HUES64 (cell line): ENCODE measurements around the gene CCDC85C.

Source experiments
- H3K27ac ChIP-seq: 2 replicates; pipeline ENCODE4 v1.7.0; 2013; ENCODE audit warnings: low read depth, low read length, inconsistent platforms
- H3K27me3 ChIP-seq: 2 replicates; pipeline ENCODE4 v1.6.1; 2013; ENCODE audit warnings: mild to moderate bottlenecking, low read length; ENCODE audit not compliant: insufficient read depth
- H3K36me3 ChIP-seq: 2 replicates; pipeline ENCODE4 v1.6.1; 2013; ENCODE audit warnings: mild to moderate bottlenecking, low read length; ENCODE audit not compliant: insufficient read depth
- H3K4me1 ChIP-seq: 2 replicates; pipeline ENCODE4 v1.6.1; 2013; ENCODE audit warnings: mild to moderate bottlenecking, low read length, moderate library complexity; ENCODE audit not compliant: insufficient read depth
- H3K4me3 ChIP-seq: 2 replicates; pipeline ENCODE4 v1.5.1; 2013; ENCODE audit warnings: mild to moderate bottlenecking, low read length, moderate library complexity
- H3K9ac ChIP-seq: 2 replicates; pipeline ENCODE4 v1.6.1; 2013; ENCODE audit warnings: mild to moderate bottlenecking, low read depth, low read length
- H3K9me3 ChIP-seq: 2 replicates; pipeline ENCODE4 v1.6.1; 2013; ENCODE audit warnings: low read depth, low read length; ENCODE audit not compliant: insufficient read depth
- WGBS: fragments of 150-250, 120-280 bp; methylation state at CpG from one replicate; pipeline ENCODE4 v1.1.7; 2013; ENCODE audit warnings: missing lambda C conversion rate; 5-methylcytosine and 5-hydroxymethylcytosine counted together

Gene CCDC85C

GRCh38 chr14:99511421-99512109 lies 92.4 kb downstream of the CCDC85C start:
- WGBS, result 94% methylated on average over 12 of the region's 12 CpGs
- Histone ChIP-seq H3K36me3 (peaks cover 48% of the 10 kb centered on the region), H3K27me3 (no peaks in the 10 kb centered on the region), H3K27ac (no peak overlapping the region; the same call in 1 of the 2 replicates), H3K4me3 (no peak overlapping the region), H3K4me1 (0 out of 2 replicates have a peak, but pooled peaks cover 3% of the 10 kb centered on the region), H3K9me3 (no peaks in the 10 kb centered on the region), H3K9ac (no peak overlapping the region)

- Histone ChIP-seq H3K4me1 (0 out of 2 replicates have a peak, but pooled peaks cover 3% of the 10 kb centered on the region), H3K36me3 (peaks cover 57% of the 10 kb centered on the region), H3K9me3 (no peaks in the 10 kb centered on the region), H3K4me3 (no peak overlapping the region), H3K27me3 (no peaks in the 10 kb centered on the region), H3K27ac (no peak overlapping the region), H3K9ac (no peak overlapping the region)
- WGBS, result 67% methylated on average over 12 of the region's 15 CpGs
Measured at GRCh38 chr14:99510556-99511139, 93.4 kb downstream of the CCDC85C start.

GRCh38 chr14:99509871-99510555 lies 94.0 kb downstream of the CCDC85C start:
- no peaks in the 10 kb centered on the region for H3K9me3 ChIP-seq
- H3K4me1 ChIP-seq, result 0 out of 2 replicates have a peak, but pooled peaks cover 3% of the 10 kb centered on the region
- no peak overlapping the region for H3K4me3 ChIP-seq
- no peak overlapping the region for H3K9ac ChIP-seq
- H3K27ac ChIP-seq, result peak overlapping the region; percentile 13; the same call in 1 of the 2 replicates
- H3K36me3 ChIP-seq, result peaks cover 64% of the 10 kb centered on the region
- WGBS, result 91% methylated on average over 23 of the region's 27 CpGs
- H3K27me3 ChIP-seq, result no peaks in the 10 kb centered on the region

GRCh38 chr14:99508896-99509629 lies 94.9 kb downstream of the CCDC85C start:
- H3K27me3 ChIP-seq, result no peaks in the 10 kb centered on the region
- no peak overlapping the region for H3K9ac ChIP-seq
- no peaks in the 10 kb centered on the region for H3K9me3 ChIP-seq
- no peak overlapping the region for H3K4me3 ChIP-seq
- WGBS, result 91% methylated on average over 23 of the region's 23 CpGs
- H3K27ac ChIP-seq, result no peak overlapping the region
- 0 out of 2 replicates have a peak, but pooled peaks cover 3% of the 10 kb centered on the region for H3K4me1 ChIP-seq
- H3K36me3 ChIP-seq, result peaks cover 72% of the 10 kb centered on the region

- peaks cover 7% of the 10 kb centered on the region; the same call in 1 of the 2 replicates for H3K4me1 ChIP-seq
- no peak overlapping the region for H3K4me3 ChIP-seq
- 93% methylated on average over 13 of the region's 13 CpGs for WGBS
- peaks cover 82% of the 10 kb centered on the region for H3K36me3 ChIP-seq
- H3K27ac ChIP-seq, result no peak overlapping the region
- H3K9ac ChIP-seq, result no peak overlapping the region
- no peaks in the 10 kb centered on the region for H3K27me3 ChIP-seq
- no peaks in the 10 kb centered on the region for H3K9me3 ChIP-seq
Measured at GRCh38 chr14:99507860-99508640, 96.0 kb downstream of the CCDC85C start.

- H3K9ac ChIP-seq, result no peak overlapping the region
- H3K4me1 ChIP-seq, result peaks cover 11% of the 10 kb centered on the region
- no peaks in the 10 kb centered on the region for H3K27me3 ChIP-seq
- H3K4me3 ChIP-seq, result no peak overlapping the region
- 96% methylated on average over 6 of the region's 6 CpGs for WGBS
- no peaks in the 10 kb centered on the region for H3K9me3 ChIP-seq
- H3K27ac ChIP-seq, result no peak overlapping the region
- peaks cover 92% of the 10 kb centered on the region for H3K36me3 ChIP-seq
Measured at GRCh38 chr14:99506276-99506675, 97.7 kb downstream of the CCDC85C start.

GRCh38 chr14:99505089-99505488 lies 98.9 kb downstream of the CCDC85C start:
- H3K27ac ChIP-seq, result no peak overlapping the region
- 96% methylated on average over 5 of the region's 5 CpGs for WGBS
- H3K36me3 ChIP-seq, result peaks cover 97% of the 10 kb centered on the region
- no peaks in the 10 kb centered on the region for H3K9me3 ChIP-seq
- H3K9ac ChIP-seq, result no peak overlapping the region
- H3K27me3 ChIP-seq, result no peaks in the 10 kb centered on the region
- no peak overlapping the region for H3K4me3 ChIP-seq
- peaks cover 11% of the 10 kb centered on the region for H3K4me1 ChIP-seq

GRCh38 chr14:99503848-99504453 lies 100.1 kb downstream of the CCDC85C start:
- Histone ChIP-seq H3K27ac (no peak overlapping the region), H3K27me3 (no peaks in the 10 kb centered on the region), H3K4me1 (peaks cover 8% of the 10 kb centered on the region), H3K9ac (no peak overlapping the region), H3K36me3 (peaks cover 95% of the 10 kb centered on the region), H3K4me3 (no peak overlapping the region), H3K9me3 (no peaks in the 10 kb centered on the region)
- WGBS, result 95% methylated on average over 4 of the region's 4 CpGs

- Histone ChIP-seq H3K36me3 (peaks cover 93% of the 10 kb centered on the region), H3K27ac (peak overlapping the region; percentile 57; the same call in 1 of the 2 replicates), H3K9me3 (no peaks in the 10 kb centered on the region), H3K9ac (no peak overlapping the region), H3K27me3 (no peaks in the 10 kb centered on the region), H3K4me3 (no peak overlapping the region), H3K4me1 (peaks cover 8% of the 10 kb centered on the region)
- 81% methylated on average over 14 of the region's 14 CpGs for WGBS
Measured at GRCh38 chr14:99502989-99503421, 101.0 kb downstream of the CCDC85C start.

GRCh38 chr14:99497894-99498293 lies 106.1 kb downstream of the CCDC85C start:
- no peak overlapping the region for H3K27ac ChIP-seq
- H3K36me3 ChIP-seq, result peaks cover 91% of the 10 kb centered on the region
- H3K27me3 ChIP-seq, result no peaks in the 10 kb centered on the region
- H3K4me3 ChIP-seq, result no peak overlapping the region
- 96% methylated on average over 3 of the region's 3 CpGs for WGBS
- H3K9me3 ChIP-seq, result no peaks in the 10 kb centered on the region
- peaks cover 4% of the 10 kb centered on the region; the same call in 1 of the 2 replicates for H3K4me1 ChIP-seq
- no peak overlapping the region for H3K9ac ChIP-seq
